Measurements from ENCODE around the gene CNBP.
A peak's percentile ranks its signal among the peaks of the same experiment; 100 is the strongest.

The CNBP gene

GRCh38 chr3:129130291-129130813, 53.3 kb downstream of the CNBP start:
- DNase-seq: no peak

- DNase-seq: no peak
Measured at GRCh38 chr3:129128357-129129155, 55.1 kb downstream of the CNBP start.

- DNase-seq: no peak
Measured at GRCh38 chr3:129126726-129127280, 56.9 kb downstream of the CNBP start.

GRCh38 chr3:129123314-129124060, 60.2 kb downstream of the CNBP start:
- no peak for DNase-seq

- DNase-seq: no peak
Measured at GRCh38 chr3:129122412-129123011, 61.2 kb downstream of the CNBP start.

- peak; percentile 90 for DNase-seq
Measured at GRCh38 chr3:129121792-129122411, 61.8 kb downstream of the CNBP start, which contains the start of gene RAB43. TSS of gene RAB43 (minus strand) at chr3:129121804. CDS start at chr3:129121489, 315 bp downstream.

GRCh38 chr3:129121016-129121791, 62.5 kb downstream of the CNBP start:
- DNase-seq: peak; percentile 60

- DNase-seq: peak; percentile 80
Measured at GRCh38 chr3:129120254-129121004, 63.3 kb downstream of the CNBP start.

- no peak for DNase-seq
Measured at GRCh38 chr3:129119365-129120100, 64.2 kb downstream of the CNBP start.

GRCh38 chr3:129118745-129119144, 65.0 kb downstream of the CNBP start:
- no peak for DNase-seq

Data from activated CD8-positive, alpha-beta memory T cell treated with anti-CD3 and anti-CD28 coated beads, Interleukin-2, amount 50 U/mL, for 4 hours (primary cell).